ENCODE measurements around the gene CCDC185.

DNA sequence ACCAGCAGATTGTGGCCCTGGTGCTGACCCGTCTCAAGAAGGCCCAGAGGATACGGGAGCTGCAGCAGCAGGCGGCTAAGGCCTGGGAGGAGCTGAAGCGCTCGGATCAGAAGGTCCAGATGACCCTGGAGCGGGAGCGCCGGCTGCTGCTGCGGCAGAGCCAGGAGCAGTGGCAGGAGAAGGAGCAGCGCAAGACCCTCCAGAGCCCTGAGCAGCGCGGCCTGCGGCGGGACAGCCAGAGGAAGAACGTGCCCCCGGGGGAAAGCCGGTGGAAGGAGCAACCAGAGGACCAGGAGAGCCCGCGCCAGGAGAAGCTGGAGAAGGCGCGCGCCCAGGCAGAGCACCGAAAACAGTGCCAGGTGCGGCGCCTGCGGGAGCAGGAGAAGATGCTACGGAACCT, 1.0 kb downstream of the CCDC185 start:
- TF ChIP-seq, protein P1, sequence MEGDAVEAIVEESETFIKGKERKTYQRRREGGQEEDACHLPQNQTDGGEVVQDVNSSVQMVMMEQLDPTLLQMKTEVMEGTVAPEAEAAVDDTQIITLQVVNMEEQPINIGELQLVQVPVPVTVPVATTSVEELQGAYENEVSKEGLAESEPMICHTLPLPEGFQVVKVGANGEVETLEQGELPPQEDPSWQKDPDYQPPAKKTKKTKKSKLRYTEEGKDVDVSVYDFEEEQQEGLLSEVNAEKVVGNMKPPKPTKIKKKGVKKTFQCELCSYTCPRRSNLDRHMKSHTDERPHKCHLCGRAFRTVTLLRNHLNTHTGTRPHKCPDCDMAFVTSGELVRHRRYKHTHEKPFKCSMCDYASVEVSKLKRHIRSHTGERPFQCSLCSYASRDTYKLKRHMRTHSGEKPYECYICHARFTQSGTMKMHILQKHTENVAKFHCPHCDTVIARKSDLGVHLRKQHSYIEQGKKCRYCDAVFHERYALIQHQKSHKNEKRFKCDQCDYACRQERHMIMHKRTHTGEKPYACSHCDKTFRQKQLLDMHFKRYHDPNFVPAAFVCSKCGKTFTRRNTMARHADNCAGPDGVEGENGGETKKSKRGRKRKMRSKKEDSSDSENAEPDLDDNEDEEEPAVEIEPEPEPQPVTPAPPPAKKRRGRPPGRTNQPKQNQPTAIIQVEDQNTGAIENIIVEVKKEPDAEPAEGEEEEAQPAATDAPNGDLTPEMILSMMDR (conservative IDR thresholded peaks at IDR 0.05; ENCODE audit: low read depth in 2 of 2), result no peak
- TF ChIP-seq EZH2 (IDR thresholded peaks at IDR 0.05; ENCODE audit: low read depth, unreplicated experiment) (no peak), EZH2phosphoT487 (IDR thresholded peaks at IDR 0.05; ENCODE audit: unreplicated experiment) (no peak), ZNF331 (CRISPR knock-in tag; IDR thresholded peaks at IDR 0.05; ENCODE audit: low read depth) (no peak), POLR2AphosphoS5 (IDR thresholded peaks at IDR 0.05; ENCODE audit: low read depth) (no peak), NANOG (IDR thresholded peaks at IDR 0.05; ENCODE audit: borderline replicate concordance) (no peak), JUNB (IDR thresholded peaks at IDR 0.05; ENCODE audit: unreplicated experiment) (no peak), CREB1 (CRISPR knock-in tag; IDR thresholded peaks at IDR 0.05; ENCODE audit: low read depth) (no peak), STAT1 (IDR thresholded peaks at IDR 0.05; ENCODE audit: unreplicated experiment) (no peak)
- TF ChIP-seq, protein P2, sequence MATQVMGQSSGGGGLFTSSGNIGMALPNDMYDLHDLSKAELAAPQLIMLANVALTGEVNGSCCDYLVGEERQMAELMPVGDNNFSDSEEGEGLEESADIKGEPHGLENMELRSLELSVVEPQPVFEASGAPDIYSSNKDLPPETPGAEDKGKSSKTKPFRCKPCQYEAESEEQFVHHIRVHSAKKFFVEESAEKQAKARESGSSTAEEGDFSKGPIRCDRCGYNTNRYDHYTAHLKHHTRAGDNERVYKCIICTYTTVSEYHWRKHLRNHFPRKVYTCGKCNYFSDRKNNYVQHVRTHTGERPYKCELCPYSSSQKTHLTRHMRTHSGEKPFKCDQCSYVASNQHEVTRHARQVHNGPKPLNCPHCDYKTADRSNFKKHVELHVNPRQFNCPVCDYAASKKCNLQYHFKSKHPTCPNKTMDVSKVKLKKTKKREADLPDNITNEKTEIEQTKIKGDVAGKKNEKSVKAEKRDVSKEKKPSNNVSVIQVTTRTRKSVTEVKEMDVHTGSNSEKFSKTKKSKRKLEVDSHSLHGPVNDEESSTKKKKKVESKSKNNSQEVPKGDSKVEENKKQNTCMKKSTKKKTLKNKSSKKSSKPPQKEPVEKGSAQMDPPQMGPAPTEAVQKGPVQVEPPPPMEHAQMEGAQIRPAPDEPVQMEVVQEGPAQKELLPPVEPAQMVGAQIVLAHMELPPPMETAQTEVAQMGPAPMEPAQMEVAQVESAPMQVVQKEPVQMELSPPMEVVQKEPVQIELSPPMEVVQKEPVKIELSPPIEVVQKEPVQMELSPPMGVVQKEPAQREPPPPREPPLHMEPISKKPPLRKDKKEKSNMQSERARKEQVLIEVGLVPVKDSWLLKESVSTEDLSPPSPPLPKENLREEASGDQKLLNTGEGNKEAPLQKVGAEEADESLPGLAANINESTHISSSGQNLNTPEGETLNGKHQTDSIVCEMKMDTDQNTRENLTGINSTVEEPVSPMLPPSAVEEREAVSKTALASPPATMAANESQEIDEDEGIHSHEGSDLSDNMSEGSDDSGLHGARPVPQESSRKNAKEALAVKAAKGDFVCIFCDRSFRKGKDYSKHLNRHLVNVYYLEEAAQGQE (IDR thresholded peaks at IDR 0.05; ENCODE audit: unreplicated experiment), result no peak
- TF ChIP-seq, protein P3, sequence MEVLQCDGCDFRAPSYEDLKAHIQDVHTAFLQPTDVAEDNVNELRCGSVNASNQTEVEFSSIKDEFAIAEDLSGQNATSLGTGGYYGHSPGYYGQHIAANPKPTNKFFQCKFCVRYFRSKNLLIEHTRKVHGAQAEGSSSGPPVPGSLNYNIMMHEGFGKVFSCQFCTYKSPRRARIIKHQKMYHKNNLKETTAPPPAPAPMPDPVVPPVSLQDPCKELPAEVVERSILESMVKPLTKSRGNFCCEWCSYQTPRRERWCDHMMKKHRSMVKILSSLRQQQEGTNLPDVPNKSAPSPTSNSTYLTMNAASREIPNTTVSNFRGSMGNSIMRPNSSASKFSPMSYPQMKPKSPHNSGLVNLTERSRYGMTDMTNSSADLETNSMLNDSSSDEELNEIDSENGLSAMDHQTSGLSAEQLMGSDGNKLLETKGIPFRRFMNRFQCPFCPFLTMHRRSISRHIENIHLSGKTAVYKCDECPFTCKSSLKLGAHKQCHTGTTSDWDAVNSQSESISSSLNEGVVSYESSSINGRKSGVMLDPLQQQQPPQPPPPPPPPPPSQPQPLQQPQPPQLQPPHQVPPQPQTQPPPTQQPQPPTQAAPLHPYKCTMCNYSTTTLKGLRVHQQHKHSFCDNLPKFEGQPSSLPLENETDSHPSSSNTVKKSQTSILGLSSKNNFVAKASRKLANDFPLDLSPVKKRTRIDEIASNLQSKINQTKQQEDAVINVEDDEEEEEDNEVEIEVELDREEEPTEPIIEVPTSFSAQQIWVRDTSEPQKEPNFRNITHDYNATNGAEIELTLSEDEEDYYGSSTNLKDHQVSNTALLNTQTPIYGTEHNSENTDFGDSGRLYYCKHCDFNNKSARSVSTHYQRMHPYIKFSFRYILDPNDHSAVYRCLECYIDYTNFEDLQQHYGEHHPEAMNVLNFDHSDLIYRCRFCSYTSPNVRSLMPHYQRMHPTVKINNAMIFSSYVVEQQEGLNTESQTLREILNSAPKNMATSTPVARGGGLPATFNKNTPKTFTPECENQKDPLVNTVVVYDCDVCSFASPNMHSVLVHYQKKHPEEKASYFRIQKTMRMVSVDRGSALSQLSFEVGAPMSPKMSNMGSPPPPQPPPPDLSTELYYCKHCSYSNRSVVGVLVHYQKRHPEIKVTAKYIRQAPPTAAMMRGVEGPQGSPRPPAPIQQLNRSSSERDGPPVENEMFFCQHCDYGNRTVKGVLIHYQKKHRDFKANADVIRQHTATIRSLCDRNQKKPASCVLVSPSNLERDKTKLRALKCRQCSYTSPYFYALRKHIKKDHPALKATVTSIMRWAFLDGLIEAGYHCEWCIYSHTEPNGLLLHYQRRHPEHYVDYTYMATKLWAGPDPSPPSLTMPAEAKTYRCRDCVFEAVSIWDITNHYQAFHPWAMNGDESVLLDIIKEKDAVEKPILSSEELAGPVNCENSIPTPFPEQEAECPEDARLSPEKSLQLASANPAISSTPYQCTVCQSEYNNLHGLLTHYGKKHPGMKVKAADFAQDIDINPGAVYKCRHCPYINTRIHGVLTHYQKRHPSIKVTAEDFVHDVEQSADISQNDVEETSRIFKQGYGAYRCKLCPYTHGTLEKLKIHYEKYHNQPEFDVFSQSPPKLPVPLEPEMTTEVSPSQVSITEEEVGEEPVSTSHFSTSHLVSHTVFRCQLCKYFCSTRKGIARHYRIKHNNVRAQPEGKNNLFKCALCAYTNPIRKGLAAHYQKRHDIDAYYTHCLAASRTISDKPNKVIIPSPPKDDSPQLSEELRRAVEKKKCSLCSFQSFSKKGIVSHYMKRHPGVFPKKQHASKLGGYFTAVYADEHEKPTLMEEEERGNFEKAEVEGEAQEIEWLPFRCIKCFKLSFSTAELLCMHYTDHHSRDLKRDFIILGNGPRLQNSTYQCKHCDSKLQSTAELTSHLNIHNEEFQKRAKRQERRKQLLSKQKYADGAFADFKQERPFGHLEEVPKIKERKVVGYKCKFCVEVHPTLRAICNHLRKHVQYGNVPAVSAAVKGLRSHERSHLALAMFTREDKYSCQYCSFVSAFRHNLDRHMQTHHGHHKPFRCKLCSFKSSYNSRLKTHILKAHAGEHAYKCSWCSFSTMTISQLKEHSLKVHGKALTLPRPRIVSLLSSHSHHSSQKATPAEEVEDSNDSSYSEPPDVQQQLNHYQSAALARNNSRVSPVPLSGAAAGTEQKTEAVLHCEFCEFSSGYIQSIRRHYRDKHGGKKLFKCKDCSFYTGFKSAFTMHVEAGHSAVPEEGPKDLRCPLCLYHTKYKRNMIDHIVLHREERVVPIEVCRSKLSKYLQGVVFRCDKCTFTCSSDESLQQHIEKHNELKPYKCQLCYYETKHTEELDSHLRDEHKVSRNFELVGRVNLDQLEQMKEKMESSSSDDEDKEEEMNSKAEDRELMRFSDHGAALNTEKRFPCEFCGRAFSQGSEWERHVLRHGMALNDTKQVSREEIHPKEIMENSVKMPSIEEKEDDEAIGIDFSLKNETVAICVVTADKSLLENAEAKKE (CRISPR knock-in tag; IDR thresholded peaks at IDR 0.05), result no peak
- TF ChIP-seq, protein P4, sequence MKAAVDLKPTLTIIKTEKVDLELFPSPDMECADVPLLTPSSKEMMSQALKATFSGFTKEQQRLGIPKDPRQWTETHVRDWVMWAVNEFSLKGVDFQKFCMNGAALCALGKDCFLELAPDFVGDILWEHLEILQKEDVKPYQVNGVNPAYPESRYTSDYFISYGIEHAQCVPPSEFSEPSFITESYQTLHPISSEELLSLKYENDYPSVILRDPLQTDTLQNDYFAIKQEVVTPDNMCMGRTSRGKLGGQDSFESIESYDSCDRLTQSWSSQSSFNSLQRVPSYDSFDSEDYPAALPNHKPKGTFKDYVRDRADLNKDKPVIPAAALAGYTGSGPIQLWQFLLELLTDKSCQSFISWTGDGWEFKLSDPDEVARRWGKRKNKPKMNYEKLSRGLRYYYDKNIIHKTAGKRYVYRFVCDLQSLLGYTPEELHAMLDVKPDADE (IDR thresholded peaks at IDR 0.05), result no peak

Data from GM23338 (cell line).